ENCODE data around the gene PMEL.
"Not testable (repeated sequence)": the region's sequence is repeated elsewhere in the genome, so short reads cannot be mapped to it uniquely, and the experiment has no call there.

Gene PMEL

DNA sequence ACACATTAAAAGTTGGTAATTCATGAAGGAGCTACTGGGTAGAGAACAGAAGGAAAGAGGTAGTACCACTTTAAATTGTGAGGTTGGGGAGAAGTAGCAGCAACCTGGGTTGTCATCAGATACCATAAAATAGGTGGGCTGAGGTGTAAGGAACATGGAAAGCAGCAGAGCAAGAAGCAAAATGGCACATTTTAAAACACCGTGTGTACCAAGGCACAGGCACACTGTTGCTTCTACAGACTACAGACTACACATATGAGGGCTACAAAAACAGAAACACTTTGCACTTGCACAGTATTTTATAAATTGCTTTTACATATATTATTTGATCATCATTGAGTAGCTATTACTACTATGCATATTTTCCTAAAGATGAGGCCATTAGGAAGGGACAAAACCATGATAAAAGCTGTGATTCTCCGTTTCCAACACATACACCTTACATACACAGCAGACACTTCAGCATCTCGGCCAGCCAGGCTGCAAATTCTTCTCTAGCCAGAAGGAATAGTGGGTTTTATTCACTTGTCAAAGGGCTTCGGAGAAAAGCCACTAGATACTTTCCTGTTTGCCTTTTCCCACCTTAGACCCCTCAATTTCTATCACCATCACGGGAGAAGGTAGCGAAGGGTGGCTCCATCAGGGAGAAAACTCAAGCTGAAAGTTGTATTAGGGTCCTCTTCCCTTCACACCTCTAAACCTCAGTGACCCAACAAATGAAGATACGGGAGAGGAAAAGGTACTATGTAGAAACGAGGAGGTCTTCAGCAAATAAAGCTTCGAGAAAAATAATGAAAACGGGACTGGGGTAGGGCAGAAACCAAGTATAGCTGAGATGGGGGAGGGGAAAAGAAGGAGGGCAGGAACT is 39.7 kb downstream of the PMEL start:
- Histone ChIP-seq H3K36me3 (ENCODE audit: control insufficient read depth, insufficient read depth, low read length) (no peaks in the 10 kb centered on the region), H3K4me3 (ENCODE audit: low read length) (peak overlapping the region; percentile 100), H3K4me1 (ENCODE audit: control insufficient read depth, insufficient read depth, low read length) (peaks cover 7% of the 10 kb centered on the region), H3K9me3 (ENCODE audit: control insufficient read depth, low read length) (no peaks in the 10 kb centered on the region), H3K27me3 (ENCODE audit: control insufficient read depth, insufficient read depth, low read length) (no peaks in the 10 kb centered on the region), H3K9ac (ENCODE audit: low read length) (peak overlapping the region; percentile 95)

DNA sequence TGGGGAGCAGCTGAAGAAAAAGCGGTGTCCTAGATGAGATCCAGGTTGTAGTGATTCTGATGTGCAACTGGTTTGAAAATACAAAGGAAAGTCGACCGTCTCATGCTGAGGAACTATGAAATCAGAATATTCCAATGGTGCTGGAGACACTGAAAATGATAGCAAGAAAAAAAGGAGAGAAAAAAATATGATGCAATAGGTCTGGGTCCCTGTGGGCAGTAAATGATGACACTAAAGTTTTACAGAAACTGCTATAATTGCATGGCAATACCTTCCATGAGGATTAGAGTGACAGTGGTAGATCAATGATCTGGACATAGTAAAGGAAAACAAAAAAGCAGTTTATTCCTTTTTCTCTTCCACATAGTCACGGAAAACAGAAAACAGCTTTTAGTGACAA is 40.5 kb downstream of the PMEL start:
- Histone ChIP-seq H3K9me3 (ENCODE audit: control insufficient read depth, low read length) (no peaks in the 10 kb centered on the region), H3K4me1 (ENCODE audit: control insufficient read depth, insufficient read depth, low read length) (no peaks in the 10 kb centered on the region), H3K27me3 (ENCODE audit: control insufficient read depth, insufficient read depth, low read length) (no peaks in the 10 kb centered on the region), H3K9ac (ENCODE audit: low read length) (no peak overlapping the region), H3K36me3 (ENCODE audit: control insufficient read depth, insufficient read depth, low read length) (no peaks in the 10 kb centered on the region), H3K4me3 (ENCODE audit: low read length) (no peak overlapping the region)

DNA sequence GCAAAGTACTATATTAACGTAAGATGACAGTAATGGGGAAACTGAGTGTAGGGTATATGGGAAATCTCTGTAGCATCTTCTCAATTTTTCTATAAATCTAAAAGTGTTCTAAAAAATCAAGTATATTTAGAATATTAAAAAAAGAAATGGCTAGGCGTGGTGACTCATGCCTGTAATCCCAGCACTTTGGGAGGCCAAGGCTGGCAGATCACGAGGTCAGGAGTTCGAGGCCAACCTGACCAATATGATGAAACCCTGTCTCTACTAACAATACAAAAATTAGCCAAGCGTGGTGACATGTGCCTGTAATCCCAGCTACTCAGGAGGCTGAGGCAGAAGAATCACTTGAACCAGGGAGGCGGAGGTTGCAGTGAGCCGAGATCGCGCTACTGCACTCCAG is 42.2 kb downstream of the PMEL start:
- not testable (repeated sequence) for H3K27me3 ChIP-seq (ENCODE audit: control insufficient read depth, insufficient read depth, low read length); H3K9me3 ChIP-seq (ENCODE audit: control insufficient read depth, low read length); H3K4me1 ChIP-seq (ENCODE audit: control insufficient read depth, insufficient read depth, low read length); H3K36me3 ChIP-seq (ENCODE audit: control insufficient read depth, insufficient read depth, low read length); H3K9ac ChIP-seq (ENCODE audit: low read length); H3K4me3 ChIP-seq (ENCODE audit: low read length)

DNA sequence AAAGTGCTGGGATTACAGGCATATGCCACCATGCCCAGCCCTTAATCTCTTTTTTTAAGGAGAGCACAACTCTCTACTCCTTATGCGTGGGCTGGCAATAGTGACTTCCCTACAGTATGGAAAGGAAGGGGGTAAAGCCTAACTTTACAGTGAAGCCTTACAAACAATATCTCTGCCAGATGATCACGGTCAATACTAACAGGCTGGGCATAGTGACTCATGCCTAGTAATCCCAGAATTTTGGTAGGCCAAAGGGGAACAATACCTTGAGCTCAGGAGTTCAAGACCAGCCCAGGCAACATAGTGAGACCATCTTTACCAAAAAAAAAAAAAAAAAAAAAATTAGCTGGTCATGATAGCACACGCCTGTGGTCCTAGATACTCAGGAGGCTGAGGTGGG is 43.7 kb downstream of the PMEL start:
- no peaks in the 10 kb centered on the region for H3K9me3 ChIP-seq (ENCODE audit: control insufficient read depth, low read length)
- no peaks in the 10 kb centered on the region for H3K27me3 ChIP-seq (ENCODE audit: control insufficient read depth, insufficient read depth, low read length)
- no peaks in the 10 kb centered on the region for H3K36me3 ChIP-seq (ENCODE audit: control insufficient read depth, insufficient read depth, low read length)
- no peaks in the 10 kb centered on the region for H3K4me1 ChIP-seq (ENCODE audit: control insufficient read depth, insufficient read depth, low read length)
- H3K4me3 ChIP-seq (ENCODE audit: low read length): no peak overlapping the region
- H3K9ac ChIP-seq (ENCODE audit: low read length): no peak overlapping the region

DNA sequence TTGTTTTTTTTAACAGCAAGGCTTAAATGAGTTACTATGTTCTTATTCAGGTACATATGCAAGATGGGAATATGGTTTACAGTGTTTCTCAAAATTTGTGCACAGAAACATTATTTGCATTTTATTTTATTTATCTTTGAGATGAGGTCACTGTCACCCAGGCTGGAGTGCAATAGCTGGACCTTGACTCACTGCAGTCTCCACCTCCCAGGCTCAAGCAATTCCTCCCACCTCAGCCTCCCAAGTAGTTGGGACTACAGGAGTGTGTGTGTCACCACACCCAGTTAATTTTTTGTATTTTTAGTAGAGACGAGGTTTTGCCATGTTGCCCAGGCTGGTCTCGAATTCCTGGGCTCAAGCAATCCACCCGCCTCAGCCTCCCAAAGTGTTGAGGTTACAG is 46.8 kb downstream of the PMEL start:
- H3K27me3 ChIP-seq (ENCODE audit: control insufficient read depth, insufficient read depth, low read length); H3K36me3 ChIP-seq (ENCODE audit: control insufficient read depth, insufficient read depth, low read length); H3K9me3 ChIP-seq (ENCODE audit: control insufficient read depth, low read length); H3K9ac ChIP-seq (ENCODE audit: low read length); H3K4me1 ChIP-seq (ENCODE audit: control insufficient read depth, insufficient read depth, low read length); H3K4me3 ChIP-seq (ENCODE audit: low read length): not testable (repeated sequence)

DNA sequence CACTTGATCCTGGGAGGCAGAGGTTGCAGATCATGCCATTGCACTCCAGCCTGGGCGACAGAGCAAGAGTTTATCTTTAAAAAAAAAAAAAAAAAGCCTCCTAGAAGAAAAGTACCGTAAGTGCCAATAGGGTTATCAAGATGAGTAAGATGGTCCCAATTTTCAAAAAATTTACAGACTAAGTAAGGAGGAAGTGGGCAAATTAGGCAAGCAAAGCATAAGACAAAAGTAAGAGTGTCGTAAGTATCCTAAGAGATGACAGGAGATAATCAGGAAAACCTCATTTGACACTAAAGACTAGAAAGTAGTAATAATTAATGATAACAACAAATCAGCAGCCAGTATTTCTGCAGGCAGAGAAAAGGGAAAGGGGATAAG is 50.4 kb downstream of the PMEL start:
- H3K9ac ChIP-seq (ENCODE audit: low read length): no peak overlapping the region
- no peaks in the 10 kb centered on the region for H3K36me3 ChIP-seq (ENCODE audit: control insufficient read depth, insufficient read depth, low read length)
- no peaks in the 10 kb centered on the region for H3K27me3 ChIP-seq (ENCODE audit: control insufficient read depth, insufficient read depth, low read length)
- no peak overlapping the region for H3K4me3 ChIP-seq (ENCODE audit: low read length)
- peaks cover 4% of the 10 kb centered on the region for H3K4me1 ChIP-seq (ENCODE audit: control insufficient read depth, insufficient read depth, low read length)
- H3K9me3 ChIP-seq (ENCODE audit: control insufficient read depth, low read length): no peaks in the 10 kb centered on the region

DNA sequence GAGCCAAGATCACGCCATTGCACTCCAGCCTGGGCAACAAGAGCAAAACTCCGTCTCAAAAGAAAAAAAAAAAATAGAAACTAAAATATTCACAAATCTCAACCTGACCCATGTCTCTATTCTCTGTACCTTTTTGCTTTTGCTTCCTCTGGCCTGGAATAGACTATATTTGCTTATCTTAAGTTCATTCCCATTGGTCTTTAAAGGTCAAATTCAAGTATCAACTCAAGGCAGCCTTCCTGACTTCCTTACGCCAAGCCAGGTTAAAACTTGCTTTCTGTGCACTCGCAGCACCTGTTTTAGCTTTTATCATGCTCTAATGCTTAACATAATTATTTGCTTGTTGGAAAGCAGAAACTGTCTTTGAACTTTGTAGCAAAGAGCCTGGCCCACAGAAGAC is 52.9 kb downstream of the PMEL start:
- no peaks in the 10 kb centered on the region for H3K36me3 ChIP-seq (ENCODE audit: control insufficient read depth, insufficient read depth, low read length)
- H3K27me3 ChIP-seq (ENCODE audit: control insufficient read depth, insufficient read depth, low read length): no peaks in the 10 kb centered on the region
- H3K4me3 ChIP-seq (ENCODE audit: low read length): no peak overlapping the region
- no peak overlapping the region for H3K9ac ChIP-seq (ENCODE audit: low read length)
- peaks cover 16% of the 10 kb centered on the region for H3K4me1 ChIP-seq (ENCODE audit: control insufficient read depth, insufficient read depth, low read length)
- H3K9me3 ChIP-seq (ENCODE audit: control insufficient read depth, low read length): no peaks in the 10 kb centered on the region

DNA sequence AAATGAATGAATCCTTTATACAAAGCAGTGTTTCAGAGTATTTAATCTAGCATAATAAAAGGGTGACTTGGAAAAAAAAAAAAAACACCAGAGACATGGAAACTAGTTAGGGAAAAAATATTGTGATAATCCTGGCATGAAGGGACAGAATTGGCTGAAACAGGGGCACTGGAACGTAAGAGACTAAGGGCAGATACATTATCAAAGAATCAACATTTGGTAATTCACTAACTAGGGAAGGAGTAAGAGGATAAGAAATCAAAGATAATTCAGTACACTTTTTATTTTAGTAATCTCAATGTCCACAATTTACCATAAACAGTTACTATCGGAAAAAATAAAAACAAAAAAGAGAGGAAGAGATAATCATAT is 56.3 kb downstream of the PMEL start:
- Histone ChIP-seq H3K36me3 (ENCODE audit: control insufficient read depth, insufficient read depth, low read length) (no peaks in the 10 kb centered on the region), H3K27me3 (ENCODE audit: control insufficient read depth, insufficient read depth, low read length) (no peaks in the 10 kb centered on the region), H3K9me3 (ENCODE audit: control insufficient read depth, low read length) (no peaks in the 10 kb centered on the region), H3K4me3 (ENCODE audit: low read length) (no peak overlapping the region), H3K4me1 (ENCODE audit: control insufficient read depth, insufficient read depth, low read length) (peaks cover 11% of the 10 kb centered on the region), H3K9ac (ENCODE audit: low read length) (no peak overlapping the region)

DNA sequence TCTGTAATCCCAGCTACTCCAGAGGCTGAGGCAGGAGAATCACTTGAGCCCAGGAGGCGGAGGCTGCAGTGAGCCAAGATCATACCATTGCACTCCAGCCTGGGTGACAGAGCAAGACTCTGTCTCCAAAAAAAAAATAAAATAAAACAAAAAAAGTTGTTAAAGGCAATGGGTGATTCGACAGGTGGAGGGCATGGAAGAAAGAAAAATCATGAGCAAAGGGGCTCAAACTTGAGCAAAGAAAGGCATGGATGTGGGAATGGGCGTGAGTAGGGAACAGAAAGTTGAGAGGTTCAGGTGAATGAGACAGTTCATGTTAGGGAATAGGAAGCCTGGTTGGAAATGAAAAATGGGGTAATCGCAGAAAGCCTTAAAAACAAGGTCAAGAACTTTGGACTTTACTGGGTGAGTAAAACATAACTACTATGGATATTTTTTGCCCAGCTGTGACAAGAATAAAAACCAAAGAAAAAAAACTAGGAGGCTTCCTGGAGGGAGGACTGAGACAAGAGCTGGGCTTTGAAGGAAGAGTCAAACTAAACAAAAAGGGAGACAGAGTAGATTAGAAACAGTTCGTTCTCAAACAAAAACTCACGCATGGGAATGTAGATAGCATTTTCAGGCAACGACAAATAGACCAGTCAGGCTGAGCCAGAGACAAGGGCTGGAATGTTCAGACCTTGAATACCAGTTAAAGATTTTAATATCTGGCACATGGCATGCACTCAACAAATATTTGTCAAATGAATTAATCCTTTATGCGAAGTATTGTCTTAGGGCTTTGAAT is 56.9 kb downstream of the PMEL start:
- Histone ChIP-seq H3K27me3 (ENCODE audit: control insufficient read depth, insufficient read depth, low read length) (no peaks in the 10 kb centered on the region), H3K9me3 (ENCODE audit: control insufficient read depth, low read length) (no peaks in the 10 kb centered on the region), H3K36me3 (ENCODE audit: control insufficient read depth, insufficient read depth, low read length) (no peaks in the 10 kb centered on the region), H3K9ac (ENCODE audit: low read length) (no peak overlapping the region), H3K4me3 (ENCODE audit: low read length) (no peak overlapping the region), H3K4me1 (ENCODE audit: control insufficient read depth, insufficient read depth, low read length) (peaks cover 11% of the 10 kb centered on the region)

DNA sequence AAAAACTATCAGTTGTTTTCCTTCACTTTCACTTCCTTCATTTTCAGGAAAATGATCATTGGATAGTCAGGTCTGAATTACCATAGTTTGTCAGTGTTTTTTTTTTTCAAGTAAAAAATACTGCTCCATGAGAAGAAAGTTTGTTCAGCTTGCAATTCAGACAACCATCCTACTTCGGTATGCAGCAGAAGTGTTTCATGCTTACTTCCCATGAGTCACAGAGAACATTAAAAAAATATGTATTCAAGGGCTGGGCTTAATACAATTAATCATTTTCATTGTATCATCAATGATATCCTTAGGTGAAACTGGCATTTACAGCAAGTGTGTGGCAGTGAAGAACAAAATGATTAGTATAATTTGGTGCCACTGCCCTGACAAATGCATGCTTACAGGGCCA is 59.8 kb downstream of the PMEL start:
- Histone ChIP-seq H3K9me3 (ENCODE audit: control insufficient read depth, low read length) (no peaks in the 10 kb centered on the region), H3K4me3 (ENCODE audit: low read length) (no peak overlapping the region), H3K4me1 (ENCODE audit: control insufficient read depth, insufficient read depth, low read length) (peaks cover 11% of the 10 kb centered on the region), H3K36me3 (ENCODE audit: control insufficient read depth, insufficient read depth, low read length) (no peaks in the 10 kb centered on the region), H3K27me3 (ENCODE audit: control insufficient read depth, insufficient read depth, low read length) (no peaks in the 10 kb centered on the region), H3K9ac (ENCODE audit: low read length) (no peak overlapping the region)
